ENCODE measurements around the gene FASTKD1. TPM values are rescaled to one million over a fixed set of nuclear protein-coding genes. Genes with fewer than 3 reads are reported as not detected.

Gene FASTKD1
- total and polyA plus RNA-seq, 2 donors (not counting 3 experiments of a cell fraction or from before 2014, with no cell fraction given) = 8.9 to 32.2 TPM

DNA sequence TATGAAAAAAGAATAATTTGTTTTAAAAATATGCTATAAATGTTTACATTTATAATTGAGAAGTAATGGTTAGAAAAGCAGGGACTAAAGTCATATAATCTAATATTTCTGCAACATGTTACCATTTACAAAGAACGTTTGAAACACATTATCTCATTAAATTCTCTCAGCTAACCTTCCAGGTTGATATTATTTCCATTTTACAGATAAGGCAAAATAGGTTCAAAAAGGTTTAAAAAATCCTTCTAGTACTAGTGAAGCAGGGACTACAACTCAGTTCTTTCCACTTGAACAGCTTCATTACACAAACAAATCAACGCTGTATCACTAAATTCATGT lies 875 bp downstream of the FASTKD1 start:
- ChIA-PET POLR2A (interaction anchor here (0.6 to 1.5 kb wide), 2 partner anchors 12 to 25 kb away, joined by 8 to 12 read pairs; partner anchors contain the start of gene PPIG), CTCF (interaction anchor here (0.6 to 1.6 kb wide), 6 partner anchors 10 to 120 kb away, joined by 3 to 6 read pairs (median 3); partner anchors contain the start of gene BBS5)
- Histone ChIP-seq H3K4me2 (ENCODE audit: insufficient read depth, low read length) (peak overlapping the region; percentile 77), H4K20me1 (replicated peaks; ENCODE audit: control insufficient read depth, extremely low read depth, insufficient read depth, low read length) (no peaks in the 10 kb centered on the region), H3K9me1 (replicated peaks; ENCODE audit: control insufficient read depth, extremely low read depth, insufficient read depth, low read length) (no peaks in the 10 kb centered on the region), H3K27me3 (ENCODE audit: control insufficient read depth in 2 of 2, insufficient read depth in 2 of 2, low read length in 2 of 2) (no peaks in the 10 kb centered on the region), H3K9me3 (replicated peaks; ENCODE audit: control insufficient read depth, insufficient read depth, low read length) (no peaks in the 10 kb centered on the region), H3K27ac (ENCODE audit: insufficient read depth, low read depth, low read length) (no peak overlapping the region), H3K4me3 (replicated peaks in 1 of 3; ENCODE audit: insufficient read depth in 1 of 3, low read depth in 1 of 3, low read length in 3 of 3) (peak overlapping the region; percentile 76 to 95 (median 76)), H3K79me2 (ENCODE audit: control insufficient read depth, insufficient read depth, low read length) (peaks cover 17% of the 10 kb centered on the region), H2AFZ (ENCODE audit: low read depth, low read length) (peak overlapping the region; percentile 98), H3K9ac (replicated peaks; ENCODE audit: extremely low read depth, insufficient read depth, low read length) (peak overlapping the region; percentile 87), H3K36me3 (ENCODE audit: control insufficient read depth in 2 of 2, extremely low read depth in 1 of 2, insufficient read depth in 2 of 2, low read length in 2 of 2) (no peaks in the 10 kb centered on the region), H3K4me1 (ENCODE audit: control insufficient read depth, extremely low read depth, insufficient read depth, low read length) (peaks cover 2% of the 10 kb centered on the region)
- BruUV-seq (replicated peaks) = no TSS peak
- TF ChIP-seq JUN (IDR thresholded peaks at IDR 0.05; ENCODE audit: borderline replicate concordance, insufficient read depth, insufficient read length, low read depth) = no peak
- no peak for TF ChIP-seq MYC (IDR thresholded peaks at IDR 0.05; ENCODE audit: low read depth, low read length)
- no peak for TF ChIP-seq MAX (IDR thresholded peaks at IDR 0.05; ENCODE audit: insufficient read depth, insufficient read length)
- TF ChIP-seq POLR2A (IDR thresholded peaks at IDR 0.05; ENCODE audit: low read depth, low read length) = no peak
- TF ChIP-seq, protein P1, sequence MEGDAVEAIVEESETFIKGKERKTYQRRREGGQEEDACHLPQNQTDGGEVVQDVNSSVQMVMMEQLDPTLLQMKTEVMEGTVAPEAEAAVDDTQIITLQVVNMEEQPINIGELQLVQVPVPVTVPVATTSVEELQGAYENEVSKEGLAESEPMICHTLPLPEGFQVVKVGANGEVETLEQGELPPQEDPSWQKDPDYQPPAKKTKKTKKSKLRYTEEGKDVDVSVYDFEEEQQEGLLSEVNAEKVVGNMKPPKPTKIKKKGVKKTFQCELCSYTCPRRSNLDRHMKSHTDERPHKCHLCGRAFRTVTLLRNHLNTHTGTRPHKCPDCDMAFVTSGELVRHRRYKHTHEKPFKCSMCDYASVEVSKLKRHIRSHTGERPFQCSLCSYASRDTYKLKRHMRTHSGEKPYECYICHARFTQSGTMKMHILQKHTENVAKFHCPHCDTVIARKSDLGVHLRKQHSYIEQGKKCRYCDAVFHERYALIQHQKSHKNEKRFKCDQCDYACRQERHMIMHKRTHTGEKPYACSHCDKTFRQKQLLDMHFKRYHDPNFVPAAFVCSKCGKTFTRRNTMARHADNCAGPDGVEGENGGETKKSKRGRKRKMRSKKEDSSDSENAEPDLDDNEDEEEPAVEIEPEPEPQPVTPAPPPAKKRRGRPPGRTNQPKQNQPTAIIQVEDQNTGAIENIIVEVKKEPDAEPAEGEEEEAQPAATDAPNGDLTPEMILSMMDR (IDR thresholded peaks at IDR 0.05; ENCODE audit: extremely low read depth in 1 of 2, insufficient read depth in 1 of 2, low read depth in 1 of 2, low read length in 2 of 2) = no peak
- no peak for TF ChIP-seq POLR2AphosphoS5 (IDR thresholded peaks at IDR 0.05; ENCODE audit: insufficient read depth, low read depth, low read length)
- TF ChIP-seq EZH2 (IDR thresholded peaks at IDR 0.05; ENCODE audit: borderline replicate concordance, low read depth, low read length, severe bottlenecking) = no peak
- TF ChIP-seq FOS (IDR thresholded peaks at IDR 0.05; ENCODE audit: borderline replicate concordance, insufficient read depth, low read length) = no peak
- no peak for TF ChIP-seq GATA2 (IDR thresholded peaks at IDR 0.05; ENCODE audit: insufficient read depth, insufficient read length, low read depth, low read length)
- dilution Hi-C loops (cut with MboI; ENCODE audit: extremely low pct_ligation_motif_present, low sequenced_read_pairs) = no loop called here
- DNase-seq (ENCODE audit: low read depth, low spot score) = no peak
- no peak for FAIRE-seq
- intact Hi-C loops (cut with micrococcal nuclease) = loop anchor here (1.0 to 5.0 kb wide), 3 partner anchors 12 to 120 kb away; partner anchors contain the start of genes BBS5, CFAP210, PHOSPHO2 and PPIG
